H1 (cell line): ENCODE measurements around the gene CDC73. TPM values are rescaled to one million over a fixed set of nuclear protein-coding genes. Genes with fewer than 3 reads are reported as not detected.
"Not testable (repeated sequence)": the region's sequence is repeated elsewhere in the genome, so short reads cannot be mapped to it uniquely, and the experiment has no call there.

Source experiments
- CTCF ChIA-PET: fragments of 300-600 bp; sonication (Branson Sonifier 250); formaldehyde crosslinking; loops from one replicate; lab custom pipeline; 2021; ENCODE audit not compliant: partially characterized antibody; lab: Charles Lee
- POLR2A ChIA-PET: fragments of 300-600 bp; sonication (Branson Sonifier 250); formaldehyde crosslinking; loops from one replicate; lab custom pipeline; 2021; ENCODE audit warnings: inconsistent platforms; ENCODE audit not compliant: partially characterized antibody; lab: Charles Lee
- DNase-seq, 2 experiments: peaks; one replicate each; pipeline versions ENCODE4 v3.0.0 to v3.0.0-alpha.2; 2010 to 2022; ENCODE audit warnings: low spot score in 2 of 2, low read depth in 1 of 2, mixed read lengths in 1 of 2
- FAIRE-seq: peaks from 2 replicates; lab custom pipeline; 2011; peaks lifted over from hg19 to GRCh38; lab: Jason Lieb, UNC
- H2AFZ ChIP-seq: 2 replicates; pipeline ENCODE4 v1.8.1; 2012; ENCODE audit warnings: low read length, inconsistent platforms
- H2AK5ac ChIP-seq: 2 replicates; pipeline ENCODE4 v1.6.1; 2013; ENCODE audit warnings: low read depth, low read length
- H2BK120ac ChIP-seq: replicated peaks from 2 replicates; pipeline ENCODE3; 2013; ENCODE audit warnings: low read depth, low read length, inconsistent platforms
- H2BK12ac ChIP-seq: 2 replicates; pipeline ENCODE4 v1.6.1; 2013; ENCODE audit warnings: low read depth, low read length
- H2BK15ac ChIP-seq: 2 replicates; pipeline ENCODE4 v1.6.1; 2013; ENCODE audit warnings: low read length
- H2BK20ac ChIP-seq: 2 replicates; pipeline ENCODE4 v1.6.1; 2013; ENCODE audit warnings: low read length
- H2BK5ac ChIP-seq: 2 replicates; pipeline ENCODE4 v1.6.1; 2013; ENCODE audit warnings: low read depth, low read length
- H3K14ac ChIP-seq: 2 replicates; pipeline ENCODE4 v1.6.1; 2013; ENCODE audit warnings: inconsistent platforms; ENCODE audit not compliant: insufficient read length
- H3K18ac ChIP-seq: 2 replicates; pipeline ENCODE4 v1.6.1; 2013; ENCODE audit warnings: low read length; ENCODE audit errors: extremely low read depth
- H3K23ac ChIP-seq: 2 replicates; pipeline ENCODE4 v1.6.1; 2013; ENCODE audit warnings: inconsistent platforms; ENCODE audit not compliant: insufficient read length
- H3K23me2 ChIP-seq: 2 replicates; pipeline ENCODE4 v1.6.1; 2013; ENCODE audit warnings: low read depth, low read length
- H3K27ac ChIP-seq: 2 replicates; pipeline ENCODE4 v1.6.1; 2011; ENCODE audit warnings: low read depth, low read length, inconsistent platforms
- H3K27me3 ChIP-seq, 4 experiments: replicated peaks in 1 of 4; 1 replicate in 1 of 4; 2 replicates in 3 of 4; pipeline versions ENCODE4 v1.6.1 to v1.8.1; 2011 to 2013; ENCODE audit warnings: low read length in 3 of 4, mild to moderate bottlenecking in 3 of 4, inconsistent platforms in 2 of 4, mixed read lengths in 2 of 4, moderate library complexity in 1 of 4; ENCODE audit not compliant: control insufficient read depth in 3 of 4, insufficient read depth in 3 of 4; ENCODE audit errors: extremely low read depth in 1 of 4
- H3K36me3 ChIP-seq, 4 experiments: 2 replicates each; pipeline versions ENCODE4 v1.6.1 to v1.8.1; 2011 to 2013; ENCODE audit warnings: mild to moderate bottlenecking in 4 of 4, low read length in 3 of 4, moderate library complexity in 2 of 4, control low read depth in 1 of 4, inconsistent platforms in 1 of 4; ENCODE audit not compliant: insufficient read depth in 4 of 4, control insufficient read depth in 2 of 4
- H3K4ac ChIP-seq: replicated peaks from 2 replicates; pipeline ENCODE3; 2013; ENCODE audit warnings: low read length, low read depth, mixed read lengths, inconsistent platforms; ENCODE audit not compliant: insufficient read length
- H3K4me1 ChIP-seq, 4 experiments: replicated peaks in 1 of 4; 1 replicate in 1 of 4; 2 replicates in 3 of 4; pipeline versions ENCODE4 v1.6.1 to v1.8.1; 2011 to 2013; ENCODE audit warnings: low read length in 3 of 4, inconsistent platforms in 2 of 4, mixed read lengths in 1 of 4; ENCODE audit not compliant: insufficient read depth in 4 of 4, control insufficient read depth in 3 of 4
- H3K4me2 ChIP-seq, 2 experiments: 2 replicates each; pipeline versions ENCODE4 v1.6.1 to v1.8.1; 2011 to 2013; ENCODE audit warnings: low read depth in 2 of 2, low read length in 2 of 2, control low read depth in 1 of 2, inconsistent platforms in 1 of 2, mild to moderate bottlenecking in 1 of 2; ENCODE audit not compliant: insufficient read depth in 1 of 2
- H3K4me3 ChIP-seq, 4 experiments: fragments of 200-600, 300-600 bp in 1 of 4; sonication (generic), shearing (Covaris generic), sonication (Bioruptor Twin) in 1 of 4; 2 replicates each; pipeline versions ENCODE4 v1.5.1 to v1.8.1; 2011 to 2016; ENCODE audit warnings: low read length in 4 of 4, low read depth in 3 of 4, control low read depth in 2 of 4, inconsistent platforms in 2 of 4, mild to moderate bottlenecking in 2 of 4, mixed read lengths in 1 of 4, moderate library complexity in 1 of 4; ENCODE audit not compliant: insufficient read depth in 2 of 4; ENCODE audit errors: extremely low read depth in 1 of 4
- H3K56ac ChIP-seq: replicated peaks from 2 replicates; pipeline ENCODE3; 2013; ENCODE audit warnings: low read depth, mild to moderate bottlenecking, mixed read lengths, low read length, inconsistent platforms; ENCODE audit not compliant: insufficient read length
- H3K79me1 ChIP-seq: 2 replicates; pipeline ENCODE4 v1.6.1; 2013; ENCODE audit warnings: low read depth, low read length, control low read depth
- H3K79me2 ChIP-seq, 2 experiments: 2 replicates each; pipeline versions ENCODE4 v1.6.1 to v1.8.1; 2012 to 2013; ENCODE audit warnings: low read length in 2 of 2, mild to moderate bottlenecking in 2 of 2, inconsistent platforms in 1 of 2; ENCODE audit not compliant: insufficient read depth in 2 of 2, control insufficient read depth in 1 of 2
- H3K9ac ChIP-seq, 4 experiments: replicated peaks in 1 of 4; 1 replicate in 1 of 4; 2 replicates in 3 of 4; pipeline versions ENCODE4 v1.6.1 to v1.8.1; 2011 to 2013; ENCODE audit warnings: low read depth in 3 of 4, low read length in 3 of 4, control low read depth in 2 of 4, mild to moderate bottlenecking in 2 of 4, moderate library complexity in 2 of 4, inconsistent platforms in 1 of 4; ENCODE audit errors: extremely low read depth in 1 of 4
- H3K9me3 ChIP-seq, 2 experiments: 2 replicates each; pipeline versions ENCODE4 v1.6.1 to v1.8.1; 2012 to 2013; ENCODE audit warnings: mild to moderate bottlenecking in 2 of 2, moderate library complexity in 2 of 2, control low read depth in 1 of 2, inconsistent platforms in 1 of 2, low read depth in 1 of 2, low read length in 1 of 2, mixed read lengths in 1 of 2; ENCODE audit not compliant: insufficient read depth in 2 of 2
- H4K20me1 ChIP-seq, 2 experiments: replicated peaks in 1 of 2; 2 replicates each; pipeline versions ENCODE3 to v1.8.1; 2011 to 2013; ENCODE audit warnings: inconsistent platforms in 2 of 2, low read length in 2 of 2, mild to moderate bottlenecking in 1 of 2; ENCODE audit not compliant: insufficient read depth in 2 of 2, control insufficient read depth in 1 of 2
- H4K5ac ChIP-seq: 2 replicates; pipeline ENCODE4 v1.6.1; 2013; ENCODE audit warnings: low read length, low read depth, mixed read lengths, inconsistent platforms; ENCODE audit not compliant: insufficient read length
- H4K8ac ChIP-seq: 2 replicates; pipeline ENCODE4 v1.8.0; 2013; ENCODE audit warnings: mild to moderate bottlenecking, moderate library complexity, low read length, inconsistent platforms; ENCODE audit not compliant: insufficient read depth; ENCODE audit errors: extremely low read depth
- H4K91ac ChIP-seq: replicated peaks from 2 replicates; pipeline ENCODE3; 2013; ENCODE audit warnings: low read length, mixed read lengths, inconsistent platforms; ENCODE audit not compliant: insufficient read length
- WGBS, 2 experiments: shearing (Covaris generic) in 1 of 2; methylation state at CpG; one replicate each; pipeline versions ENCODE4 v1.1.6 to v1.1.7; 2013 to 2015; ENCODE audit warnings: low lambda C conversion rate in 2 of 2, mixed read lengths in 2 of 2, inconsistent platforms in 1 of 2, low coverage in 1 of 2, missing lambda C conversion rate in 1 of 2; ENCODE audit not compliant: insufficient replicate concordance in 2 of 2, insufficient coverage in 1 of 2, insufficient read length in 1 of 2; ENCODE audit errors: extremely low coverage in 1 of 2, missing lambda C conversion rate in 1 of 2; 5-methylcytosine and 5-hydroxymethylcytosine counted together
- polyA plus RNA-seq, 7 experiments: library from polyadenylated mRNA; depleted of rRNA in 3 of 7; stranded (reverse) in 5 of 7; unstranded in 2 of 7; fragments of >200 nt in 5 of 7; fragments of 200-250 nt in 2 of 7; gene quantifications; 1 replicate in 5 of 7; 2 replicates in 1 of 7; 4 replicates in 1 of 7; pipeline versions ENCODE4 v1.2.1 to v1.2.3, GENCODE V29; 2011 to 2013; ENCODE audit warnings: missing spikeins in 2 of 7, mixed read lengths in 2 of 7
- total RNA-seq: library from RNA; stranded (reverse); fragmentation: NEBNext Ultra II Directional; extraction: Animal tissue kit (Norgen Biotek cat#: 25700); gene quantifications from 2 replicates; pipeline ENCODE4 v1.2.1, GENCODE V29; 2021

The CDC73 gene
- total and polyA plus RNA-seq, 2 of the 8 experiments (the other 6 are each of a cell fraction or from before 2014, with no cell fraction given): 9.8 to 64.0 TPM

GRCh38 chr1:193266794-193267193 is 145.0 kb downstream of the CDC73 start:
- H3K27me3 ChIP-seq, POLR2A ChIA-PET, H3K79me2 ChIP-seq, H4K5ac ChIP-seq, H4K91ac ChIP-seq, H2BK15ac ChIP-seq, H3K14ac ChIP-seq, H3K4me1 ChIP-seq, H3K4ac ChIP-seq, H2AFZ ChIP-seq, H2BK12ac ChIP-seq, H3K56ac ChIP-seq, H3K9me3 ChIP-seq, H3K36me3 ChIP-seq, H2BK20ac ChIP-seq, H3K79me1 ChIP-seq, DNase-seq, H3K27ac ChIP-seq, H2BK120ac ChIP-seq, H4K20me1 ChIP-seq, FAIRE-seq, H3K4me2 ChIP-seq, H2AK5ac ChIP-seq, H3K4me3 ChIP-seq, H2BK5ac ChIP-seq, H4K8ac ChIP-seq, H3K9ac ChIP-seq, H3K23me2 ChIP-seq, H3K23ac ChIP-seq, H3K18ac ChIP-seq: not testable (repeated sequence)
- WGBS, 2 experiments: 88% methylated on average over 5 of the region's 7 CpGs; no CpG with 5 or more reads in 1 of the 2 experiments
- CTCF ChIA-PET: interaction anchor here (1.4 kb wide), 1 partner anchor 8 kb away, joined by 4 read pairs; no protein-coding TSS in a partner anchor
